Renal pelvis (tissue), 4 donors: Measurements from ENCODE around the gene PNMA6E. TPM values are rescaled to one million over a fixed set of nuclear protein-coding genes. Genes with fewer than 3 reads are reported as not detected.

Source experiments
- DNase-seq: peaks from one replicate; pipeline ENCODE4 v3.0.0-alpha.2; 2013
- polyA plus RNA-seq, 3 donors: library from polyadenylated mRNA; unstranded; fragments of 120-200 nt; gene quantifications; one replicate each; pipeline ENCODE4 v1.2.1, GENCODE V29; 2013; ENCODE audit not compliant: insufficient read length in 3 of 3

Gene PNMA6E
- polyA plus RNA-seq, 3 donors: not detected

DNA sequence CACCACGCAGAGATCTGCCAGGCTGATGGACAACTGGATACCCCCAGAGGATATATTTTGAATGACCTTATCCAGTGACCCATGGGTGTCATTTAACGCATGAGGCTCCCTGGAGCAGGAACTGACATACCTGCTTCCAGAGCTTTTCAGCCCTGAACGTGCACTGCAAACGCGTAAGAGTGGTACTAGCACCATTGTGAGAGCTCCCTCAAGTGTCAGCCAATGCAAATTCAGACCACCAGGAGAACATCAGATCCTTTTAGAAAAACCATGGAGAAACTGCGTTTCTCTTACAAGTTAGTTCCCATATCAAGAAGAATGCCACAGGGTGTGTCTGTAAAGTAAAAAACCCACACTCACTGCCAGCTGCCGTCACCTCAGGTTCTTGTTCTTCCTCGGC lies 37.4 kb upstream of the PNMA6E start:
- no peak for DNase-seq

DNA sequence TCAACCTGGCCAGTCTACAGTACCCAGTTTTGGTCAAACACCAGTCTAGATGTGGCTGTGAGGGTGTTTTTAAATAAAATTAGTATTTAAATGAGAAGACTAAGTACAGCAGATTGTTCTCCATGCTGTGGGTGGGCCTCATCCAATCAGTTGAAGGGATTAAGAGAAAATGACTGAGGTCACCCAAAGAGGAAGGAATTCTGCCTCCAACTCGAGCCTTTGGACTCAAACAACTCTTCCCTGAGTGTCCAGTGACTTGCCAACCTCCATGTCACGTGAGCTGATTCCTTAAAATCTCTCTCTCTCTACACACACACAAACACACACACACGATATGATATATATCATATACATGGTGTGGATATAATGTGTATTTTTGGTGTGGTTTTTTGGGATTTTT lies 34.7 kb upstream of the PNMA6E start:
- DNase-seq: no peak

DNA sequence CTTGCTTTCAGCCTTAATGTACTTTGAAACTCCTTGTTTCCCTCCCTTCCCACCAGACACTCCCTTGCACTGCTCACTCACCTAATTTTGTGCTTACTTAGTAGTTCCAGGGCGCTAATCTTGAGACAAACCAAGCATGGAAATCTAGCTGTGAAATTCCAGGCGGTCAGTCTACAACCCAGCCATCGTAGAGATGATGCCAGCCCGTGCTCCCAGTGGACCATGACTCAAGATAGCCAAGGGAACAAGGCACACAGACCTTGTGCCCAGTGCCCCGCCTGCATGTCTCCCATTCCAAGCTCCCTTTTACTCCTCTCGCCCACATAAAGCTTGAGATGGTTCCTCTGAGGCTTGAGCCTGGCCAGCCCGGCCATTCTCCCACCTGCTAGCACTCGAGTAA lies 33.7 kb upstream of the PNMA6E start:
- DNase-seq: no peak

DNA sequence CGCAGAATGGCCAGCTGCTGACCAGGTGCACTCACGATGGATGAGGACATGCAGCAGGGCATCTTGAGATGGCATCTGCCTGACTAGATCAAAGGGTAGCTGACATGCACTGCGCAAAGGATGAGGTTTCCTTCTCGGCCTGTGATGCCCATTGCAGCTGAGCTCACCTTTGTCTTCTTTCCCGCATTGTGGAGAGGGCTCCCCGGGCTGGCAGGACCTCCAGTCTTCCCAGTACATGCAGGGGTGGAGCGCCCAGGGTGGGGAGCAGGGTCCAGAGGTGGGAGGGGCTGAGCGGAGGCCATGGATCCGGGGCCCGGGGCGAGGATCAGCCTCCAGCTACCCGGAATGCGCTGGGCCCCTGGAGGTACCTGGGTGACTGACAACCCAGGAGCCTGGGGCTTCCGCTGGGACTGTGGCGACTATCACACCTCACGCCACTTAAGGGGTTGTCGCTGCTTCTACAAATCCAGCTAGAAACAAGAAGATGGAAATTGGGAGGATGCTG lies 32.7 kb upstream of the PNMA6E start:
- no peak for DNase-seq

DNA sequence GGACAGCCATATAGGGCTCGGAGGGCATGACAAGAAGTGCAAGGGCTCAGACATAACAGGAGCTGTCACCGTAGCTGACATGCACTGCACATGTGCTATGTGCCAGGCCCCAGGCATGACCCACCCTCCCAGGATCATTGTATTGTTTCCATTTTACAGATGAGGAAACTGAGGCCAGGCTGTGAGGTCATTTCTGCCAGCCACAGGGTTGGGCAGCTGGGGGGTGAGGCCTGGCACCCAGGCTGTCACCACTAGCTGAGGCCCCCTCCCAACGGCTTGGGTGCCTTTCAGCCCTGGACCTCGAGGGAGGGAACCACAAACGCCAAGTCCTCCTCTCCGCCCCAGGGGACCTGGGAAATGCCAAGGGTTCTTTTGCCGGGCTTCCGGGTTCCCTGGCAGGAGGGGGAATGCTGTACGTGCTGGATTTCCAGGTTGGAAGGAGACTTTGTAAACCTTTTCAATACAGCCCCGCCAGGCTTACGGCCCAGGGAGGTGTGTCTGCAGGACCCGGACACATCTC lies 32.1 kb upstream of the PNMA6E start:
- DNase-seq: no peak

DNA sequence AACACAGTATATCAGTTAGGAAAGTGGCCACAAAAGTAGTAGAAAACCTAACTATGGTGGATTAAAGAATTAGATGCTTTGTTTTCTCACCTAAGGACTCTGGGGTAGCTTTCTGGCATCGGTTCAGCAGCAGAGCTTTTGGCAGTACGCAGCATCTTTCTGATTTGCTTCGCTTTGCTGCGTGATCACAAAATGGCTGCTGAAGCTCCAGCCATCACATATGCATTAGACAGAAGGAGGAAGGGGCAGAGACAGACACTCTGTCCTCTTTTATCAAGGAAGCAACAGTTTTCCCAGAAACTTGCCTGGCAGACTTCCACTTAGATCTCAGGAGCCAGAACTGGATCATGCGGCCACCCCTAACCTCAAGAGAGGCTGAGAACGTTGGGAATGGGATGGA lies 29.6 kb upstream of the PNMA6E start:
- DNase-seq: no peak

DNA sequence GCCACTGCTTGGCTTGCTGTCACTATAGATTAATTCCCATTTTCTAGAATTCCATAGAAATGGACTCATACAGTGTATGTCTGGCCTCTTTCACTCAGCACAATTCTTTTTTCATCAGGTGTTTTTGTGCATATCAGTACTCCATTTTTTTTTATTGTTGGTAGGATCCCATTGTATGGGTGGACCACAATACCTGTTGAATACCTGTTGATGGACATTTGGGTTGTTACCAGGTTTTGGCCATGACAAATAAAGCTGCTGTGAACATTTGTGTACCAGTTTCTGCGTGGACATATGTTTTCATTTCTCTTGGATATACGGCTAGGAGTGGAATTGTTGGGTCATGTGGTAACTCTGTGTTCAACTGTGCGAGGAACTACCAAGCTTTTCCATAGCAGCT lies 25.1 kb upstream of the PNMA6E start:
- DNase-seq: no peak

DNA sequence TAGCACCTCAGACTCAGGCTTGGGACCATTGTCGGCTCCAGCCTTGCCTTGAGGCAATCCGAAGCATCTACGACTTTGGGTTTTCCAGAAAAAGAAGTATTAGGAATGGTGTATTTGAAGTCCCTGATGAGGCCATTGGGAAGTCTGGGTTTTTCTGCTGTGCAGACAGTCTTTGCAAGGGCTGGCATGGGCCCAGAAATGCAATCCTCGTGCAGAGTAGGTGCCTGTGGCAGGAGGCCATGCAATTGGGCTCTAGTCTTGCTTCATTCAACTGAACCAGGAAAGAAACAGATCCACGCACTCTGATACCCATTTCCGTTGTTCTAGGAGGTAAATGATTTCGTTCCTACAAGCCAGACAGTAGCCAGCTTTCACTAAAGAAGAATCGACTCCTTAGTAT lies 22.5 kb upstream of the PNMA6E start:
- no peak for DNase-seq

DNA sequence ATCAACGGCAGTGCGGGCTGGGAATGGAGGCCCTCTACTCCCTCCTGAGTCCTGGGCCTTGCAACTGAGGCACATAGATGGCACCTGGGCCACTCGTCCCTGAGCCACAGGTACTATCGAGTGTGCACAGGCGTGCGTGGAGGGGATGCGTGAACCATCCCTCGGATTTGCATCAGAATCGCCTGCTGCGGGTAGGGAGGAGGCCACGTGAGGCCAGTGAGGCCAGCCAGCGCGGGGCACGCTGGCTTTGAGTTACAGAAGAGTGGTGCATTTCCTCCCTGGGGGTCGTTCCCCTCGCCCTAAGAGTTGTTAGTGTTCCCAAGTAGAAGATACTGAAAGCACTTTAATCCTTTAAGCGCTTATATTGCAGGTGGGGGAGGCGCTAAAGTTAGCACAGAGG lies 20.7 kb upstream of the PNMA6E start:
- DNase-seq: no peak

DNA sequence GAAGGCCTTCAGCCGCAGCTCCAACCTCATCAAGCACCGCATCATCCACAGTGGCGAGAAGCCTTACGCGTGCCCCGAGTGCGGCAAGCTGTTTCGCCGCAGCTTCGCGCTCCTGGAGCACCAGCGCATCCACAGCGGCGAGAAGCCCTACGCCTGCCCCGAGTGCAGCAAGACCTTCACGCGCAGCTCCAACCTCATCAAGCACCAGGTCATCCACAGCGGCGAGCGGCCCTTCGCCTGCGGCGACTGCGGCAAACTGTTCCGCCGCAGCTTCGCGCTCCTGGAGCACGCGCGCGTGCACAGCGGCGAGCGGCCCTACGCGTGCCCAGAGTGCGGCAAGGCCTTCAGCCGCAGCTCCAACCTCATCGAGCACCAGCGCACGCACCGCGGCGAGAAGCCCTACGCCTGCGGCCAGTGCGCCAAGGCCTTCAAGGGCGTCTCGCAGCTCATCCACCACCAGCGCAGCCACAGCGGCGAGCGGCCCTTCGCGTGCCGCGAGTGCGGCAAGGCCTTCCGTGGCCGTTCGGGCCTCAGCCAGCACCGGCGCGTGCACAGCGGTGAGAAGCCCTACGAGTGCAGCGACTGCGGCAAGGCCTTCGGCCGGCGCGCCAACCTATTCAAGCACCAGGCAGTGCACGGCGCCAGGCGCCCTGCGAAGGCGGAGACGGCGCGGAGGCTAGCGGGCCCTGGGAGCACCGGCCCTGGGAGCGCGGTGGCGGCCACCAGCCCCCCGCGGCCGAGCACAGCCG lies 19.9 kb upstream of the PNMA6E start:
- no peak for DNase-seq

DNA sequence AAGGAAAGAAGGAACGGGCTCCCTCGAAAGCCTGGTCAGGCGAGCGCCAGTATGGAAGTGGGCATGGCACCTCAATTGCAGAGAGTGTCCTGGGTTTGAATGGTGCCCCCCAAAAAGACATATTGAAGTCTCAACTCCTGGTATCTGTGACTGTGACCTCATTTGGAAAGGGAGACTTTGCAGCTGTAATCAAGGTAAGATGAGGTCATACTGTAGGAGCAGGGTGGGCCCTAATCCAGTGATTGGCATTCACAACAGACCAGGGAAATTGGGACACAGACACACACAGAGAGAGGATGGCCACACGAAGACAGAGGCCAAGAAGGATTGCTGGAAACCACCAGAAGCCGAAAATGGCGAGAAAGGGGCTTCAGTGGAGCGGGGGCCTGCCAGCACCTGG lies 16.5 kb upstream of the PNMA6E start:
- DNase-seq: no peak

DNA sequence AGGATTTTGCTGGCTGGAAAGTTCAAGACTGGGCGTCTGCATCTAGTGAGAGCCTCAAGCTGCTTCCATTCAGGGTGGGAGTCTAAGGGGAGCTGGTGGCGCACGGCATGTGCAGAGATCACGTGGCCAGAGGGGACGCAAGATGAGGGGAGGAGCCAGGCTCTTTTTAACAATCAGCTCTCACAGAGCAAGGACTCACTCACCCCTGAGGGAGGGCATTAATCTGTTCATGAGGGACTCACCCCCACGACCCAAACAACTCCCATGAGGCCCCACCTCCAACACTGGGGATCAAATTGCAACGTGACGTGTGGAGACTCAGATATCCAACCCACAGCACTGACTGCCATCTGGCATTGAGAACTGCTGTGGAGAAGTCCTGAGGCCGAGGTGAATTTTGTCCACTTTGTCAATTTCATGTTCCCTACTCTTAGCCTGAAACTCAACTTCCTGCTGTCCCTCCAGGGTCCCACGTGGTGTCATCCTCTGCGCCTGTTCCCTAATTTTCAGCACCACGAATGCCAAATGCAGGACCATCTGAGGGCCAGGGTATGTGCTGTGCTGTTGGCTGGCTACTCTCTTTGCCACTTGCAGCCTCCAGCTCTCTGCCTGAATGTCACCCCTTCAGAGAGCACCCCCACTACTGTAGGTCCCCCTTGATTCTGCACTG lies 15.8 kb upstream of the PNMA6E start:
- DNase-seq: no peak

DNA sequence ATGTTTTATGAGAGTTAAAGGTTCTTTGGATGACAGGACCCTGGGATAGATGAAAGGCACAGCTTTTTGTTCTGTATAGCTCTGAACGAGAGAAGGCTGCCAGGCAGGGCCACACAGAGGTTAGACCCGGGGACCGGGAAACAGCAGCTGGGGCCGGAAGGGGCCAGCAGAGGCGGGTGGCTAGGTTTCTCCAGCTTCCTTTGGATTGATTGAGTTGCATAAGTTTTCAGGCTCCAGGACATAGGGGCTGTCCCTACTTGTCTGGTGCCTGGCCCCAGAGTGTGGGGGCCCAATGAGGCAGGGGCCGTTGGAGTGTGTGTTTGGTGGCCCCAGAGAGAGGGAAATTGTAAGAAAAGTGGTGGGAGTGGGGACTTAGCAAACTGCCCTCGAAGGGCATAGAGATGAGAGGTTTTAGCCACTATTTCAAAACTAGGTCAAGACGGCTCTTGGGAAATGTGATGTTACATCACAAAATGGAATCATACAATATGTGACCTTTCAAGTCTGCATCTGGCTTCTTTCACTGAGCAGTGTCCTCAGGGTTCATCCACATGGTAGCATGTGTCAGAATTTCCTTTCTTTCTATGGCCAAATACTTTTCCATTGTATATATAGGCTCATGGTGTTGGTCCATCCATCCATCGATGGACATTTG lies 13.8 kb upstream of the PNMA6E start:
- DNase-seq: no peak

DNA sequence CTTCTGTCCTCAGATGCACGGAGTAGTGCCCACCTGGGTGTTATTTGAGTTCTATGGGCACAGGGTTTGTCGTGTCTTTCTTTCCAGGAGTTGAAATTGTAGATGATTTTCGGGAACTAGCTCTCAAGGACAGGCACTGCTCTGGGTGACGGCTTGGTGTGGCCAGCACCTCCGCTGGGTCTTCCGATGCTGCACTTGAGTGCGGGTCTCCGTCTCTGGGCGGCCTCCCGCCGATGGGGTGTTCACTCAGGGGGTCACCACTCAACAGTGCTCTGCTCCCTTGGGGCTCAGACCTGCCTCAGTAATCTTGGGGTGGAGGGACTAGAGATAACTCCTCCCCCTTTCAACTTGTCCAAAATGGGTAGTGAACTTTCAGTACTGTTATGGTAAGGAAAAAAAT lies 12.6 kb upstream of the PNMA6E start:
- no peak for DNase-seq

DNA sequence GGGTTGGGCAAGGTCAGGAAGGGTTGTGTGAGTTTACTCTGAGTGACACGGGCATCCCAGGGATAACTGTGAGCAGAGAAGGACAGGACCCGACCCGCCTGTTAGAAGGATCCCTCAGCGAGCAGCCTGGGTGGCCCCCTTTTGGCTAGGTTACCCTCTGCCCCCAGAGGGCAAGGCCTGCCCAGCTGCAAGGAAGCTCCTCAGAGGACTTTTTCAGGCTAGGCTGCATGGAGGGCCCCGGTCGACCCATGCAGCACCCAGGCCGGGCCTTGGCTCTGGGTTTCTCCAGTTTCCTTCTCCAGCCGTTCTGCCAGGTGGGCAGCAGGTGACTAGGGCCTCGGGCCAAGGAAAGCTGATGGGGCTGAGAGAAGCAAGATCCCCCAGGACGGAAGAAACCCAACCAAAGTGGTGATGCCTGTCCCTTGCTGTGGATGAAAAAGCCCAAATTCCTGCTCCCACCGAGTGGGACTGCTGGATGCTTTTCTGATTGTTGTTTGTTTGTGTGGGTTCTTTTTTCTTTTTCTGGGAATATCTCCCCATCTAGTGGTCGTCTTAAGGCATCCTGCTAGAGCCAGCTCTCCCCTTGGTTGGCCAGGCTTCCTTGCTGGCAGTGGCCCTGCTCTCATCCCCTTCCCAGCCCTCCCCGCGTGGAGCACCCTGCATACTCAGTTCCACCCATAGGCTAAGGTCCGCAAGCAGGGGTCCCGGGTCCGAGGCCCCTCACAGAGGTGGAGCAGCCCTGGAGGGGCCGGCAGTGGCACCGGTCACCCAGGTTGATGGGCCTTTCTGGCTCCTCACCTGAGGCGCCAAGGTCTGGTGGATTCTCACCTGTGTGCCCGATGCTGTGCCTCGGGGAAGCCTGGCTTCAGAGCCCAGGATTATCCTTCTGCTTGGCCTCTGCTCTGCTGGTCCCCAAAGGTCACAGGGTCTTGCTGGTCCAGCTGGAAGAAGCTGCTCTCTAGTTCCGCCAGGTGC lies 11.9 kb upstream of the PNMA6E start:
- no peak for DNase-seq

DNA sequence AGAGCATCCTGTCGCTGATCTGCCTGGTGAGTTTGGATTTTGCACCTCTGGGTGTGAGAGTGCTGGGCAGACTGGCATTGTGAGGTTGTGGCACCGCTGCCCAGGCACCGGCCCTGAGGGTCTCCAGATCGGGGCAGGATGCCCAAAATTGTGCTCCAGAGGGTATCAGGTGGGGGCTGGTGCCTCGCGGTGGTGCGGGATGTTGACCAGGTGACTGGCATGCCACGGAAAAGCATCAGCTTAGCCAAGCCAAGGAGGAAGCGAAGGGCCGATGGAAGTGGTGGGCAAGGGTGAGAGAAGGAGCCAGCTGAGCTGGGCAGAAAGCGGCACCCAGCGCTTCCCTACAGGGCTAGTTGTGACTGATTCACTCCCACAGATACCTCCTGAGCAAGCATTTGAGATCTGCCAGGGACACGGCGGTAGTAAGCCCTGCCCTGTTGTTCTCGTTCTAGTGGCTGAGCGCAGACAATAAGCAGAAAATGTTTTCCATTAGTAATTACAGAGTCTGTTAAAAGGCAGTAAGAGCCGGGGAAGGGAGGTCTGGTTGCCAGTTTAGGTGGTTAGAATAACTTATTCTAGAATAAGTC lies 10.9 kb upstream of the PNMA6E start:
- no peak for DNase-seq

DNA sequence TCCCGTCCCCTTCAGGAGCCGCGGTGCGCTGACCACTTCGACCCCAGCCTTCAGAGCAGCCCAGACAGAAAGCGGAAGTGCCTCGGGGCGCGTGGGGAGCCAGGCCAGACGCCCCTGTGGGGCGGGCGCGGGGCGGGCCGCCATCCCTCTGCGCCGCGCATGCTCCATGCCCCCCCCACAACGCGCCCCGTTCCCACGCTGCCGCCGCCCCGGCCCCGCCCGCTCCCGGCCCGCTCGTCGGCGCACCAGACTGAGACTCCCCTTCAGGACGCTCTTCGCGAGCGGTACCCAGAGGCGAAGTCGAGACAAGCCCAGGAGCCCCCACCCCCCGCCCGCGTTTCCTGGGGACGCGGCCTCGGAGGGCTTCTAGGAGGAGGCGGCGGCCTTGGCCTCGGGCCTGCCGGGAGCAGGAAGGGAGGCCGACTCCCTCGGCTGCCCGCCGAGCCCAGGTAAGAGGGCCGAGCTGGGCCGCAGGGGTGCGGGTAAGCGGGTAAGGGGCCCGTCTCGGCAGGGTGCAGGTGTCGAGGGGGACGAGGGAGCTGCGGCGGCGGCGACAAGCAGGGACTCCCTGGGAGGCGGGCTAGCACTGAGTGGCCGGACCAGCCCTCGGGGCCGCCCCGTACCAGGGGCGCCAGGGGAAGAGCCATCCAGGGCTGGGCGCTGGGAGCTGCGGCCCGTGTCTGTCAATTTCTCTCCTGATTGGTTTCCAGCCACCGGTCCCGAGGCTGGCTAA lies 10.3 kb upstream of the PNMA6E start, which contains the start of gene ZFP92:
Gene ZFP92 (plus strand): TSS at position 218 of the 733 bp plus-strand sequence. CDS start 6,851 bp downstream, outside the sequence.
- no peak for DNase-seq

DNA sequence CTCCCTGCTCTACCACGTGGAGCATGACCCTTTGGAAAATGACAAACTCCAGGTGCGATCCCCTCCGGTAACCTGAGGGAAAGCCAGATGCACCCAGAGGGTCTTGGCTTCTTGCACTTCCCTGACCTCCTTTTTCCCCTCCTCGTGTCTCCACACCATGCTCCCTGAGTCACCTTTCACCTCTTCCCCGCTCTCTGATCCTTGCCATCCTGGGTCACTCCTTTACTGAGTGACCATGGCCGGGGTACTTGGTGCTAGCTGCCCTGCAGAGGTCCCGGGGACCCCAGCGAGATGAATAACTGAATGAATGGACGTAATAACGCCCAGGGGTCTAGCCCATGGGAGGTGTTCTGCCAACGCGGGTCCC lies 9.7 kb upstream of the PNMA6E start:
- DNase-seq: no peak

DNA sequence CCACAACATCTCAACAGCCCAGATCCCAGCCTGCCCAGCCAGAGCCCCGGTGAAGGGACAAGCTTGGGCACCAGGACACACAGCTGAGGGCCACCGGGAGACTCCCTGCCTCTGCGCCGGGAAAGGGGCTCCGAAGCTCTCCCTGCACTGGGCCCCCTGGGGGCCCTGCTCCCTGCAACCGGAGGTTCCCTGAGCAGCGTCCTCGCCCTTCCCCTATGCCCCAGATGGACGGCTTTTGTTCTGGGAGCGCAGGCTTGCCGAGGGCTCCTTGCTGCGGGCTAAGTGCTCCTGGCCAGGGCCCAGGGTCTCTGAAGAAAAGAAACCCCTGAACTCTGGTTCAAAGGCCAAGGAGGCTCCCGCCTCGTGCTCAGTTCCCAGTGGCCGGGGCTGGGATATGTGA lies 9.2 kb upstream of the PNMA6E start:
- DNase-seq: no peak

DNA sequence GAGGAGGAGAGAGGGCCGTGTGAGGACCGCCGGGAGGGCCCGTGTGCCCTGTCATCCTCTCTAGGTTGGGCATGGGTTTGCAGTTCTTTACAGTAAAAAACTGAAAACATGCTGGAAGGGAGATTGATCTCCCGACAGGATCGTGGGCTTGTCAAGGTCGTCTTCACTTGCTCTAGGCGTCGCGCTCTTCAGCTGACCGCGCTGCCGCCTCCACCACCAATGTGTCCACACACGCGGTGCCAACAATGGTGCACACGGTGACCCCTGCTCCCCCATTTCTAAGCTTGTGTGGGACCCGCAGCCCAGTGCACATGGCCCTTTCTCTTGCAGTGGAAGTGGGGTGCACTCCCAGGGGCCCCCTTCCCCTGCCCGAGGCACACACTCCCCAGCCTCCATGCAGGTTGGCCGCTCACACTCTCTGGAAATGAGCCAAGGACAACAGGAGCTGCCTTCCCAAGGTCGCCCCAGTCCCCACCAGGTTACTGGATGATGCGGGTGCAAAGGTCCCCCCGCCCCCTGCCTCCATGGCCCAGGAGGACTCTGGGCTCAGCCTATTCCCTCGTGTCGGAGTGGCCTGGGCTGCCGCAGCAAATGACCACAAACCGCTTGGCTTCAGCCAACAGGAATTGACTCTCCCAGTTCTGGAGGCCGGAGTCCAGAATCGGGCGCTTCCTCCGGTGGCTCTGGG lies 8.4 kb upstream of the PNMA6E start:
- DNase-seq: no peak
